Prostate gland (tissue), 2 donors: ENCODE measurements around the gene TBC1D2B.

Source experiments
- CTCF ChIP-seq, 4 experiments: fragments of 200-600 bp in 2 of 4; fragments of 450-650 bp in 2 of 4; sonication (generic) in 2 of 4; IDR thresholded peaks; 1 replicate in 3 of 4; 2 replicates in 1 of 4; pipeline ENCODE4 v1.5.1; 2016 to 2019; ENCODE audit warnings: antibody characterized with exemption in 4 of 4, mild to moderate bottlenecking in 2 of 4, moderate library complexity in 2 of 4
- POLR2A ChIP-seq: fragments of 450-650 bp; IDR thresholded peaks from one replicate; pipeline ENCODE4 v1.6.1; 2016; ENCODE audit warnings: antibody characterized with exemption, mild to moderate bottlenecking

- no peak for TF ChIP-seq CTCF (IDR thresholded peaks at IDR 0.05)
- TF ChIP-seq POLR2A = no peak
Measured at GRCh38 chr15:78064544-78064943, 13.0 kb downstream of the TBC1D2B start.
